Nucleus accumbens (tissue), 56 donors: ENCODE measurements around the gene DOC2B.
"Not testable (repeated sequence)": the region's sequence is repeated elsewhere in the genome, so short reads cannot be mapped to it uniquely, and the experiment has no call there.

Experiments used
- DNase-seq, 56 donors: peaks; one replicate each; lab custom pipeline; 2025; lab: John Stamatoyannopoulos, UW

The DOC2B gene

GRCh38 chr17:181245-182049 is at the start of gene DOC2B:
Gene DOC2B (minus strand): TSS chr17:181650. CDS start chr17:181479, 171 bp downstream.
- peak in 16 of 56 donors; percentile 15 to 61 (median 44) for DNase-seq

GRCh38 chr17:230395-230770 is 48.9 kb upstream of the DOC2B start:
- no peak for DNase-seq

DNA sequence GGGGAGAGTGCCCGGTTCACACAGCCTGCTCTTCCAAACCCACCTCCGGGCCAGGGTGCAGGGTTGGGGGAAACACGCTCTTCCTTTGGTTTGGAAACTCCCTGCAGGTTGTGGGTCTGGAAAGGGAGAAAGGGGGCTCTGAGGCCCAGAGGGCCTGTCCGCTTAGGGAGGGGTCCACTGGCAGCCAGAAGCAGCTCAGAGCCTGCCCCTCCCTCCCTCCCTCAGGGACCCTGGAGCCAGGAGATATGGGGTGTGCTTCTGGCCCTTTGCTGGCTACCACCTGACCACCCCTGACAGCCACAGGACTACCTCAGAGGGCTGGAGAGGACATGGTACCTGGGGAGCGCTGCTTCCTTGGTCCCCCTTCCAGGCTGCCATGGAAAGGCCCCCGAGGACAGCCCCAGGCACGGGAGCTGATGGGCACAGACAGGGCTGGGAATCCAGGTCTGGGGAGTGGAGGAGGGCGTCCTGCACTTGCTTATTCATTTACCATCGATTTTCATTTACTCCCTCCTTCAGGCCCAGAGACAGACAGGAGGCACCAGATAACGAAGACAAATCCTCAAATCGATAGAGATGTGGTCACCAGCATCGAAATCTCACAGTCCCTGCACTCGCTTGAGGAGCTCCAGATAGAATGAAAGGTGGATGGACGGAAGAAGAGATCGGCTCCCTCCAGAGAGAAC is 48.4 kb upstream of the DOC2B start:
- no peak for DNase-seq

GRCh38 chr17:228951-229708 is 47.7 kb upstream of the DOC2B start:
- DNase-seq = no peak

GRCh38 chr17:227946-228615 is 46.6 kb upstream of the DOC2B start:
- no peak for DNase-seq

DNA sequence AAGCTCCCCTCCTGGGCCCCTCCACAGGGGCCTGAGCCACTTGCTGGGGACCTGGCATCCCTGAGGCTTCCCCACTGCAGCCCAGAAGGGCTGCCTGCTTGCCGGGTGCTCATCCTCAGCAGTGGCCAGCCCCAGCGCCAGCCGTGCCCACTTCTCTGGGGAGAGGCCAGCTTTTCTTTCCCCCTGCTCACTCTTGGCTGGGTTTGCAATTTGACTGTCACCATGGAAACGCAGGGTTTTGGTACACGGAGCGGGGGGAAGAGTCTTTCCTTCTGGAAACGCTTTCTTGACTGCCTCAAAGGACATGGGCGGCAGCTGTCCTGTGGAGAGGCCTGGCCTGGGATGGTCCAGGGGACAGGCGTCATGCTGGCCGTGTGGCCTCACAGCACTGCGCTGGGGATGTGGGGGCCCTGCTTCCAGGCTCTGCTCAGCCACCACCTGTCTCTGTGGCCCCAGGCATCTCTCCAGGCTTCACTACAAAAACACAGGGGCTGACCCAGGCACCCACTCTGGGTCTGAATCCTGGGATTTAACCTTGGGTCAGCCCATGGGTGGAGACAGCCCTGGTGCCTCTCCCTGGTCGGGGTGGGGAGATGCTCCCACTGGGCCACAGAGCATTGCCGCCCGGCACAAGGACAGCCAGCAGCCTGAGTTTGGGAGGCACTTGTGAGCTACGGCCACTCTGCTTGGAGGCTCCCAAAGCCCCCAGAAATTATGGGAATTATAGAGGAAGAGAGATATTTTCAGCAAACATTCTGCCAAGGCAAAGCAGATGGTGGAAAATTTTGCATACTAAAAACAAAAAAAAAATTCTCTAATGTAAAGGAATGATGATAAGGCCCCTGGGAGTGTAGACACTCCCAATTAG is 45.9 kb upstream of the DOC2B start:
- peak in 26 of 56 donors; percentile 4 to 61 (median 26) for DNase-seq

- DNase-seq = peak in 2 of 56 donors; percentile 30 to 48
These were observed 44.9 kb upstream of the DOC2B start for GRCh38 chr17:226108-227077.

GRCh38 chr17:225551-225950 is 44.1 kb upstream of the DOC2B start:
- no peak for DNase-seq

GRCh38 chr17:224576-224975 is 43.1 kb upstream of the DOC2B start:
- not testable (repeated sequence) for DNase-seq

DNA sequence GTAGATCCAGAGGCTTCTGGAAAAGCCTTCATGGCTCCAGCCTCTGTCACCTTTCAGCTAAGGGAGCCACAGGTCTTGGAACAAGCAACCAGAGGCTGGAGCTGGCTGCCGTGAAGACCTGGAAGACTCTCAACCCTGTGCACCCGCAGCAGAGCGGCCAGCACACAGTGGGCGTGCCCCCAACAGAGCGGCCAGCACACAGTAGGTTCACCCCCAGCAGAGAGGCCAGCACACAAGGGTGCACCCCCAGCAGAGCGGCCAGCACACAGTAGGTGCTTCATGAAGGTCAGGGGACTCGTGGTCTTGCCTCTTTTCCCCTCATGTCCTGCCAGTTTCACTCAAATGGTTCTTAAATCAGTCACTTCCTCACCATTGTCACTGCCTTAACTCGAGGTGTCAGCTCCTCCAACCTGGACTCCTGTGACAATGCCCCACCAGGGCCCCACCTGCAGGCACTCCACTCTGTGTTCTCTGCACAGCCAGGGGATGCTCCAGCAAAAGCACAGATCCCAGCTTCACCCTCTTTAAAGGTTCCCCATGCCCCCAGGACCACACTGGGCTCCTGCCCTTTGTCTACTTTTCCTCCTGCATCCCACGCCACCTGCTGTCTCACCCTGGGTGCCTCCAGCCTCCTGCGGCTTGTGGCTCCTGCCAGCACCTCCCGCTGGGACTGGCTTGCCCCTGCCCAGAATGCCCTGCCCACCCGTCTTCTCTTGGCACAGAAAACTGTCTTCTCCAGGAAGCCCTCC is 42.4 kb upstream of the DOC2B start:
- no peak for DNase-seq

DNA sequence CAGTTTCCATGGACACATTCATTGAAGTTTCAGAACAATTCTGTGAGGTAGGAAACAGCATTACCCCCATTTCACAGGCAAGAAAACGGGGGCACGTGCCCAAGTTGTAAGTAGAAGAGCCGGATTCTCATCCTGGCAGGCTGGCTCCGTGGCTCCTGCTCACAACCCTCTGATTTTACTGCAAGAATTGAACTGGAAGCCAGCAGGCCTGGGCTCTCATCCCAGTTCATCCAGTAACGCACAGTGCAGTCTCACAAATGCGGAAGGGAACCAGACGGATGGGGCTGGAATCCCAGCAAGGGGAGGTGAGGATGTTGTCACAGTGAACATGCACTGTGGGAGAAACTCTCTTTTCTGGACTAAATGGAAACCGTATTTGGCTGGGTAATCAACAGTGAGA is 40.7 kb upstream of the DOC2B start:
- DNase-seq = peak in 16 of 56 donors; percentile 14 to 51 (median 24)

DNA sequence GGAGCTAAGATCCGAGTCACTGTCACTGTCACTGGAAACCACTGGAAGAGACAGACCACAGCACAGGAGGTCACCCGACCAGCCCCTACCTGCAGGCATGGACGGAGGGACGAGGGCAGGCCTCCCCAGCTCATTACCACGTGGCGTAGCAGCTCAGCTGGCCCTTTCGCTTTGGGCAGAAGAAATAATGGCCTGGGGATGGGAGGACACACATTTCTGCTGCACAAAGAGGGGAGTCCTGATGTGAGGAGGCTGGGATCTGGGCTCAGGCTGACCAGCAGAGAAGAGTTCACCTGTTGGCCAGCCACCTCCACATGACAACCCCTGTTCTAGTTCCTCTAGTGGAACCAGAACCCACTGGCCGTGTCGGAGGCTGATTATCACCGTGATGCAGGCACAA is 38.2 kb upstream of the DOC2B start:
- no peak for DNase-seq

- no peak for DNase-seq
These were observed 37.1 kb upstream of the DOC2B start for GRCh38 chr17:218432-219110.

DNA sequence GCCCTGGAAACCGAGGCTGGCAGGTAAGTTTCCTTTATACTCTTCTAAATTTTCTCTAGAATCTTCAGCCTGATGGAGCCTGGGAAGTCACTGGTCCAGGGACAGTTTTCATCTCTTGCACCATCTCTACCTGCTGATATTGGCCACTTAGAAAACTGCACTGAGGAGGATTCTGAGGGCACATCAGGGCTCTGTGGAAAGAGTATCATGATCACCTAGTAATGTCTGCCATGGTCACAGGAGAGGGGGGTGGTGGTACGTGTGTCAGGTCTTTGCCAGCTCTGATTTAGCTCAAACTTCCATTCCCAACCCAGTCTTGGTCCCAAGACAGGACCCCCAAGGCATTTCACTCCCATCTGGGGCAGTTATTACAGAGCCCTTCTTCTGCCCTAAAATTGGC is 35.2 kb upstream of the DOC2B start:
- no peak for DNase-seq

GRCh38 chr17:215563-216478 is 34.4 kb upstream of the DOC2B start:
- DNase-seq = peak in 5 of 56 donors; percentile 7 to 52 (median 40)

DNA sequence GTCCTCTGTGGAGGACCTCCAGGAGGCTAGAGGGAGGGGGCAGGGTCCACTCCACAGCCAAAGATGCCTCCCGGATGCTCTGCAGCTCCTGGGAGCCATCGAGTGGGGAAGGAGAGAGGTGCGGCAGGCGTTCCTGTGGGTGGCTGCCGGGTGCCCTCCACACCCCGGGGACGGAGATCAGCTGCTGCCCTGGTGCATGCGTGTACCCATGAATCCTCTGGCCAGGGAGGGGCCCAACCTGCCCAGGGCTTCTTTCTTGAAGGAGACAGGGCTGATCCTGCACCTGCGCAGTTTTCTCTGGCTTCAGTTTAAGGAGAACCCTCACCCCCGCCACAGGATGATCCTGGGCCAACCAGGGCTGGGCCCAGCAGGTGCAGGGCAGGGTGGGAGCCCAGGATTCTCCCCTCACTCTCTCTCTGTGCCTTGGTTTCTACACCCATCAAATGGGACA is 33.5 kb upstream of the DOC2B start:
- no peak for DNase-seq
